Fibroblast of the conjunctiva (primary cell): ENCODE data around the gene HOXB13.

Experiments used
- DNase-seq: peaks from one replicate; pipeline ENCODE4 v3.0.0-alpha.2; 2010; ENCODE audit warnings: low read depth

Gene HOXB13

GRCh38 chr17:48704361-48705248 lies 23.9 kb downstream of the HOXB13 start:
- no peak for DNase-seq

GRCh38 chr17:48701864-48702532 lies 26.6 kb downstream of the HOXB13 start:
- DNase-seq = no peak

GRCh38 chr17:48693178-48693577 lies 35.4 kb downstream of the HOXB13 start:
- DNase-seq = no peak

GRCh38 chr17:48692049-48692448 lies 36.5 kb downstream of the HOXB13 start:
- DNase-seq = no peak

- no peak for DNase-seq
These were observed 37.9 kb downstream of the HOXB13 start for GRCh38 chr17:48690655-48691054.

GRCh38 chr17:48681609-48682008 lies 46.9 kb downstream of the HOXB13 start:
- DNase-seq = no peak

- DNase-seq = no peak
These were observed 49.0 kb downstream of the HOXB13 start for GRCh38 chr17:48679385-48680096.

GRCh38 chr17:48678141-48678971 lies 50.2 kb downstream of the HOXB13 start:
- DNase-seq = peak; percentile 1

- DNase-seq = no peak
These were observed 51.5 kb downstream of the HOXB13 start for GRCh38 chr17:48676963-48677558.
